ENCODE results near the gene MCRIP2. TPM values are rescaled to one million over a fixed set of nuclear protein-coding genes. Genes with fewer than 3 reads are reported as not detected.

Gene MCRIP2
- total RNA-seq, 6 experiments from 2014 or later: 18.8 to 30.8 (median 24.2) TPM

DNA sequence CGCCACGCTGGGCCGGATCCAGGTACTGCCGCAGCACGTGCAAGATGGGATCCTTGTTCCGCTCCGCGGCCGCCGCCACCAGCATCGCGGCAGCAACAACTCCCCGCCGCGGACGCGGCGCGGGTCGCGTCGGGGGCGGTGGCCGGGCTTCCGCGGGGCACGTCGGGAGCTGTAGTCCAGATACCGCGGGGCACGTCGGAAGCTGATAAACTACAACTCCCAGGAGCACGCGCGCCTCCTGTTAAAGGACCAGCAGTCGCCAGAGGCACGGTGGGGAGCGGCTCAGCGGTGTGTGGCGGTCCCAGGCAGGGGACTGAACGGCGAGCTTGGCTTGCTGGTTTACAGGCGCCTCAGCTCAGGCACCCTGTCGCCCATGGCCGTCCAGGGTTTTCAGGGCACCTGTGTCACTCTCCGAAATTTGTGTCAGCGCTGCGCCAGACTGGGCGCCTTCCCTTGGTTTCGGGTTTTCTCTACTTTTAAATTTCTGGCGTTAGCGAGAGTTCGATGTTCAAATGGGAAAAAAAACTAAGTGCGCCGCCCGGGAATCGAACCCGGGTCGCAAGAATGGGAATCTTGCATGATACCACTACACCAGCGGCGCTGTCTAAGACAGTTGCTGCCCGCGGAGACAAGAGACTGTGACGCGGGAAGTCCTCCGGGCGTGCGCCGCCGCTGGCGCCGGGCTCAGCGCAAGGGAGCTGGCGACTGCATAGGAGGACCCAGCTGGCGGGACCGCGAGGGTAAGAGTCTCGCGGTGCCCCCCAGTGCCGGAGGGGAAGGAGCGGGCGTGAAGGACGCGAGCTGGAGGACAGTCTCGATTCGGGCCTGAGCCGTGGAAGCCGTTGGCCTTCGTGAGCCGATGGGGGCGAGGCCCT lies 5.2 kb upstream of the MCRIP2 start, which contains the start of gene METTL26:
METTL26 (minus strand) TSS at position 100 of the 875 bp plus-strand sequence; CDS start at position 85, 15 bp downstream.
- DNase-seq: peak; percentile 92
- Mint-ChIP-seq H3K27me3 (ENCODE audit: insufficient read depth) (peaks cover 8% of the 10 kb centered on the region), H3K36me3 (ENCODE audit: low read depth) (no peaks in the 10 kb centered on the region), H3K4me1 (ENCODE audit: low read depth) (no peaks in the 10 kb centered on the region), H3K4me3 (peak within 1 kb of the TSS; percentile 90), H3K27ac (peak within 1 kb of the TSS; percentile 86), H3K9me3 (0 out of 2 replicates have a peak, but pooled peaks cover 4% of the 10 kb centered on the region)
- 0 out of 2 replicates have a peak, but pooled peaks have one; percentile 4 for TF ChIP-seq CTCF (IDR thresholded peaks at IDR 0.05)

GRCh38 chr16:637081-638018 lies 4.3 kb upstream of the MCRIP2 start:
- H3K4me1 Mint-ChIP-seq (ENCODE audit: low read depth): no peaks in the 10 kb centered on the region
- no peak for DNase-seq
- H3K4me3 Mint-ChIP-seq: peak overlapping the region; percentile 90
- H3K36me3 Mint-ChIP-seq (ENCODE audit: low read depth): no peaks in the 10 kb centered on the region
- H3K27ac Mint-ChIP-seq: peak overlapping the region; percentile 86
- TF ChIP-seq CTCF (IDR thresholded peaks at IDR 0.05): no peak
- 0 out of 2 replicates have a peak, but pooled peaks cover 4% of the 10 kb centered on the region for H3K9me3 Mint-ChIP-seq
- H3K27me3 Mint-ChIP-seq (ENCODE audit: insufficient read depth): peaks cover 8% of the 10 kb centered on the region

GRCh38 chr16:638034-638543 lies 3.5 kb upstream of the MCRIP2 start:
- Mint-ChIP-seq H3K27me3 (ENCODE audit: insufficient read depth) (peaks cover 8% of the 10 kb centered on the region), H3K4me1 (ENCODE audit: low read depth) (no peaks in the 10 kb centered on the region), H3K27ac (no peak overlapping the region), H3K9me3 (0 out of 2 replicates have a peak, but pooled peaks cover 4% of the 10 kb centered on the region), H3K4me3 (no peak overlapping the region), H3K36me3 (ENCODE audit: low read depth) (no peaks in the 10 kb centered on the region)
- DNase-seq: no peak
- TF ChIP-seq CTCF (IDR thresholded peaks at IDR 0.05): no peak

DNA sequence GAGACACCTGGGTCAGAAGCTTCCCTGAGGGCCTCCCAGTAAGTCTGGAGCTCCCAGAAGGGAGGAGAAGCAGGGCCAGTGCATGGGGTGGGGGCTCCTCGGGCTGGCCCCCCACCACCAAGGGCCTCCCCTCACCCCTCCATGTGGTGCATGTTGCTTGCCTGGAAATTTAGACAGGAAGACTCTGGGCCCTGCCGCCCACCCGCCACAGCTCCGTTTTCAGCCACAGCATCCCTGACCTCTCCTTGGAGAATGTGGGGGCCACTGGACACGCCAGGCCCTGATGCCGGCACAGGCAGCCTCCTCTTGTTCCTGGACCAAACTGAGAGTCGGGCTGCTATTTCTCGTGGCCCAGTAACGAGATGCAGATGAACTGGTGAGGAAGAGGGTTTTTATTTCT lies 2.8 kb upstream of the MCRIP2 start:
- no peaks in the 10 kb centered on the region for H3K4me1 Mint-ChIP-seq (ENCODE audit: low read depth)
- peaks cover 8% of the 10 kb centered on the region for H3K27me3 Mint-ChIP-seq (ENCODE audit: insufficient read depth)

More for the DNA sequence above, 2.8 kb upstream of the MCRIP2 start:
- Mint-ChIP-seq H3K9me3 (0 out of 2 replicates have a peak, but pooled peaks cover 4% of the 10 kb centered on the region), H3K27ac (no peak overlapping the region), H3K4me3 (no peak overlapping the region), H3K36me3 (ENCODE audit: low read depth) (no peaks in the 10 kb centered on the region)
- TF ChIP-seq CTCF (IDR thresholded peaks at IDR 0.05): no peak
- no peak for DNase-seq

All from HFFc6 (cell line).